Pancreas (tissue), 10 donors: ENCODE results near the gene NEK5. TPM values are rescaled to one million over a fixed set of nuclear protein-coding genes. Genes with fewer than 3 reads are reported as not detected.

Source experiments
- ATAC-seq, 4 donors: fragments of 200-7000 bp; cut with Tn5 transposase; one replicate each; pipeline versions ENCODE4 v1.8.0 to v1.9.1; 2020; ENCODE audit warnings: mild to moderate bottlenecking in 4 of 4, moderate library complexity in 4 of 4
- DNase-seq, 6 donors: peaks; one replicate each; pipeline ENCODE4 v3.0.0-alpha.2; 2020
- FAIRE-seq: peaks from 2 replicates; lab custom pipeline; 2012; peaks lifted over from hg19 to GRCh38; lab: Jason Lieb, UNC
- H3K27ac ChIP-seq, 4 donors: fragments of 200-600 bp; sonication (generic); 1 replicate in 3 of 4; 2 replicates in 1 of 4; pipeline versions ENCODE4 v1.5.0 to v1.8.0; 2020
- H3K27me3 ChIP-seq, 4 donors: fragments of 200-600 bp; one replicate each; pipeline ENCODE4 v1.8.0; 2021
- H3K36me3 ChIP-seq, 3 donors: fragments of 200-600 bp; sonication (generic) in 1 of 3; one replicate each; pipeline versions ENCODE4 v1.5.0 to v1.8.0; 2020 to 2021
- H3K4me1 ChIP-seq, 3 donors: fragments of 200-600 bp; one replicate each; pipeline ENCODE4 v1.8.0; 2021
- H3K4me3 ChIP-seq, 4 donors: fragments of 200-600 bp; sonication (generic) in 2 of 4; one replicate each; pipeline versions ENCODE4 v1.5.0 to v1.8.0; 2020 to 2021
- H3K9me3 ChIP-seq, 4 donors: fragments of 200-600 bp; one replicate each; pipeline ENCODE4 v1.8.0; 2021
- WGBS, 2 donors: extraction: QIAGEN DNeasy Blood & Tissue Kit; methylation state at CpG; one replicate each; pipeline ENCODE4 v1.1.7; 2013; 5-methylcytosine and 5-hydroxymethylcytosine counted together
- intact Hi-C, 3 donors: fragments of 100-400 bp; cut with DNase I; formaldehyde crosslinking; loops; one replicate each; pipeline versions ENCODE4 v1.11.1 to v1.14.2; 2022
- polyA plus RNA-seq, 2 donors: library from polyadenylated mRNA; stranded (reverse); fragments of 200-250 nt; gene quantifications; one replicate each; pipeline ENCODE4 v1.2.3, GENCODE V29; 2013
- total RNA-seq, 6 donors: library from RNA; stranded (reverse); fragmentation: NEBNext Ultra II Directional in 4 of 6; extraction: Animal tissue kit (Norgen Biotek cat#: 25700) in 4 of 6; gene quantifications; one replicate each; pipeline versions ENCODE4 v1.2.1 to v1.2.4, GENCODE V29; 2021 to 2023
- TF ChIP-seq, protein P1 (sequence below), 4 donors: fragments of 200-600 bp; sonication (generic) in 3 of 4; IDR thresholded peaks; one replicate each; pipeline versions ENCODE4 v1.5.0 to v1.8.0; 2021; ENCODE audit warnings: antibody characterized with exemption in 4 of 4
- donor health status: healthy with polysubstance abuse.
- donor health status: DM: no; HTN: no; CAD: no; lungs with moderate emphysema.
- donor health status: DM: no; HTN: no; CAD: no.
- donor health status: control.
- donor health status: control.
- donor health status: Bipolar disorder and iron deficiency.
- donor health status: DM: yes; HTN: yes; CAD: no.
- donor health status: DM: no; HTN: no; CAD: no.
- donor health status: DM: no; HTN: no; CAD: no.
- donor health status: DM: yes; HTN: yes; CAD: no.

Gene NEK5
- total and polyA plus RNA-seq, 8 donors = 0.09 to 0.50 (median 0.19) TPM

DNA sequence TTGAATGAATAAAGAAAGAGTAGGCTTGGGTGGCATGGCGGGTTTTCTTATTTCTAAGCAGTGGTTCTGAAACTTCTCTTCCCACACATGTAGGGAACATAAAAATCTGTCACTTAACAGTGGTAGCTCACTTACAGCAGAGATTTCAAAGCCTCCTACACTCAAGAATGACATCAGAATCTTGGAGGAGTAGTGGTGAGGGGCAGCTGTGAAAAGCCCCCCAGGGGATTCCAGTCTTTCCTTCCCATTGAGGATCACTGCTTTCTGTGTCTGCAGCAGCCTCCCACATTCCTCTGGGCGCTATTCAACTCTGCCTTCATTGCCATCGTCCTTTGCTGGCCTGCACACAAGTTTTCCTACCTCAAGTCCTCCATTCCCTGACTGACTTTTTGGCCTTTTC, 8.6 kb upstream of the NEK5 start:
- Histone ChIP-seq H3K4me3 (no peak overlapping the region), H3K4me1 (no peaks in the 10 kb centered on the region), H3K36me3 (peaks cover 0 to 15% (median 4%) of the 10 kb centered on the region in 3 donors), H3K27ac (no peak overlapping the region), H3K9me3 (no peaks in the 10 kb centered on the region), H3K27me3 (no peaks in the 10 kb centered on the region)
- no peak for ATAC-seq
- intact Hi-C loops = no loop called here
- WGBS, 2 donors = 89 to 94% methylated on average over 3 of the region's 3 CpGs
- no peak for DNase-seq
- FAIRE-seq = no peak
- TF ChIP-seq, protein P1, sequence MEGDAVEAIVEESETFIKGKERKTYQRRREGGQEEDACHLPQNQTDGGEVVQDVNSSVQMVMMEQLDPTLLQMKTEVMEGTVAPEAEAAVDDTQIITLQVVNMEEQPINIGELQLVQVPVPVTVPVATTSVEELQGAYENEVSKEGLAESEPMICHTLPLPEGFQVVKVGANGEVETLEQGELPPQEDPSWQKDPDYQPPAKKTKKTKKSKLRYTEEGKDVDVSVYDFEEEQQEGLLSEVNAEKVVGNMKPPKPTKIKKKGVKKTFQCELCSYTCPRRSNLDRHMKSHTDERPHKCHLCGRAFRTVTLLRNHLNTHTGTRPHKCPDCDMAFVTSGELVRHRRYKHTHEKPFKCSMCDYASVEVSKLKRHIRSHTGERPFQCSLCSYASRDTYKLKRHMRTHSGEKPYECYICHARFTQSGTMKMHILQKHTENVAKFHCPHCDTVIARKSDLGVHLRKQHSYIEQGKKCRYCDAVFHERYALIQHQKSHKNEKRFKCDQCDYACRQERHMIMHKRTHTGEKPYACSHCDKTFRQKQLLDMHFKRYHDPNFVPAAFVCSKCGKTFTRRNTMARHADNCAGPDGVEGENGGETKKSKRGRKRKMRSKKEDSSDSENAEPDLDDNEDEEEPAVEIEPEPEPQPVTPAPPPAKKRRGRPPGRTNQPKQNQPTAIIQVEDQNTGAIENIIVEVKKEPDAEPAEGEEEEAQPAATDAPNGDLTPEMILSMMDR (IDR thresholded peaks at IDR 0.05) = no peak

DNA sequence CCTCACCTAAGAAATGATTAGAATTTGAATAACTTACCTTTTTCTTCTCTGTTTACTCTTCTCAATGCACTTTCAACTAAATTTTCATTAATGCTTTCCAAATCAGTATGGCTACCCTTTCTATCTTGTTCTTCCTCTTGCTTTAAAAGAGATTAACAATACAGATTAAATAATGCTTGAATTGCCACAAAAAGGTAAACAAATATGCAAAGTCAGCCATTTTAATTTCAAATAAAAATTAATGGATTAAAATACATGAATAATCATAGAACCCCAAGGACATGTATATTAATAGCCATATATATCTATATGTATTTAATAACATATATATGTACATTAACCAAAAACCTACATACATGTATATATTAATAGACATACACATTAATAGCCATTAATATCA, 7.9 kb upstream of the NEK5 start:
- intact Hi-C loops = no loop called here
- Histone ChIP-seq H3K27ac (no peak overlapping the region), H3K36me3 (peaks cover 0 to 15% (median 4%) of the 10 kb centered on the region in 3 donors), H3K27me3 (no peaks in the 10 kb centered on the region), H3K4me1 (no peaks in the 10 kb centered on the region), H3K4me3 (no peak overlapping the region), H3K9me3 (no peaks in the 10 kb centered on the region)
- DNase-seq (no peak), ATAC-seq (no peak), FAIRE-seq (peak; percentile 80)
- TF ChIP-seq, protein P1 (IDR thresholded peaks at IDR 0.05) = no peak

DNA sequence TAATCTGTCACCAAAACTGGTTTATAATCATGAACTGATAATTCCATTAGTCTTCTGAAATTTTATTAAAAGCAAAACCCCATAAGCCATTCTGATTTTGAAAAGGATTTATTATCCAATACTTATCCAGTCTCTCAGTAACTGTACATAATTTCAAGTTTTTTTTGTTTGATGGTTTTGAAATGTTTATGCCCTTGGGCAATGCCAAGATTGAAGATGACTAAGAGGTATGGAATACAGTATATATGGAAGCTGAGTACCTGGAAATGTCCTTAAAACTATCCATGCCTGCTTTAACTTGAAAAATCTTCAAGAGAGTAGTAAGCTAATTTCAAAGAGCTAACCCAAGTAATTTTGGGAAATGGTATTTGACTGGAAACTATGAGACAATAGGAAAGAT, 1.8 kb upstream of the NEK5 start:
- intact Hi-C loops = loop anchor here in 1 of 3 donors (5.0 kb wide), 1 partner anchor 238 kb away; no protein-coding TSS in a partner anchor

DNA sequence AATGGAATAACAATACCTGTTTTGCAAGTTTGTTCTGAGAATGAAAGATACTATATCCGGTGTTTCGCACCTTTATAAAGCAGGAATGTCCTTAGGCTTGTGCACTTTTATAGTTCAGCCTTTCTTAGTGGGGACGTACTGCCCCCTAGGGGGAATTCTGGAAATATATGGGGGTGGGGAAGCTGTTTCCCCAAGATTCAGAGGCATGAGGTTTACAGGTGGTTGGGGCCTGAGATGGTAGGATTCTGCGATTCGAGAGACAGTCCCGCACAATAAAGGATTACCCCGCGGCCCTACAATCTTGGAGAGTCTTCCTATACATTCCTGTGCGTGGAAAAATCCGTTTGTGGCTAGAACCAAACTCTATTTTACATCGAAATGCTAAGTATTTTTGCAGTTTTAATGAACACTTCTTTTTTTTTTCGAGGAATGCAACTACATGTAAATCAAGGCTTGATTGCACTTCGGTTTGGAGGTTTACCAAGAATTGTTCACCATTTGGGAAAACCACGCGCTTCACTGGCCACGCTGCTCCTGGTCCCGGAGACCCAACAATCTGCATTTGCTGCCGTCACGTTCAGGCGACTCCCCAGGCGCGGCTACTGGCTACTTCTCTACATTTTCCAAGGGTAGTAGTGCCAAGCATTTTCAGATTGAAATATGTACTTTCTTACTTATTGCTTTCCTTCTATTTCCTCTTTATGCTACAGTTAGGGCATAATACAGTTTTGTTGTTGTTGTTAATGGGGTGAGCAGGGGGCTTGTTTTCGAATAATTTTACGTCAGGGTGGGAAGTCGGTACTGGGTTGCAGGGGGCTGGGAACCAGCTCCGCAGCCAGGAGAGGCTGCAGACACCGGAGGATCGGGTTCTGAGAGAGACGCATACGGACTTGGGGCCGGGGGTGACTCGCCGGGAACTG, 830 bp downstream of the NEK5 start:
- intact Hi-C loops = loop anchor here in 2 of 3 donors (5.0 to 10.0 kb wide), 2 partner anchors 123 to 231 kb away; no protein-coding TSS in a partner anchor
- H3K27ac ChIP-seq = peak overlapping the region in 2 of 4 donors; percentile 1 to 47
- H3K4me1 ChIP-seq = peaks cover 0 to 6% (median 4%) of the 10 kb centered on the region in 3 donors
- peak overlapping the region; percentile 58 to 89 (median 71) for H3K4me3 ChIP-seq
- DNase-seq (peak in 4 of 6 donors; percentile 60 to 81 (median 62)), ATAC-seq (peak; percentile 85 to 94 (median 90)), FAIRE-seq (peak; percentile 84)
- H3K36me3 ChIP-seq = peaks cover 0 to 4% (median 3%) of the 10 kb centered on the region in 3 donors
- WGBS, 2 donors = 0 to 1% methylated on average over 33 of the region's 33 CpGs
- TF ChIP-seq, protein P1 (IDR thresholded peaks at IDR 0.05) = peak; percentile 35 to 75 (median 68)
- no peaks in the 10 kb centered on the region for H3K27me3 ChIP-seq
- H3K9me3 ChIP-seq = no peaks in the 10 kb centered on the region

More for the DNA sequence above, 1.8 kb upstream of the NEK5 start:
- DNase-seq (no peak), ATAC-seq (no peak), FAIRE-seq (no peak)
- Histone ChIP-seq H3K27ac (no peak overlapping the region), H3K9me3 (no peaks in the 10 kb centered on the region), H3K4me1 (peaks cover 0 to 6% (median 4%) of the 10 kb centered on the region in 3 donors), H3K4me3 (no peak overlapping the region), H3K27me3 (no peaks in the 10 kb centered on the region), H3K36me3 (peaks cover 0 to 13% (median 4%) of the 10 kb centered on the region in 3 donors)
- TF ChIP-seq, protein P1 (IDR thresholded peaks at IDR 0.05) = no peak
